ENCODE results near the gene ATP6V0E2.

The ATP6V0E2 gene

DNA sequence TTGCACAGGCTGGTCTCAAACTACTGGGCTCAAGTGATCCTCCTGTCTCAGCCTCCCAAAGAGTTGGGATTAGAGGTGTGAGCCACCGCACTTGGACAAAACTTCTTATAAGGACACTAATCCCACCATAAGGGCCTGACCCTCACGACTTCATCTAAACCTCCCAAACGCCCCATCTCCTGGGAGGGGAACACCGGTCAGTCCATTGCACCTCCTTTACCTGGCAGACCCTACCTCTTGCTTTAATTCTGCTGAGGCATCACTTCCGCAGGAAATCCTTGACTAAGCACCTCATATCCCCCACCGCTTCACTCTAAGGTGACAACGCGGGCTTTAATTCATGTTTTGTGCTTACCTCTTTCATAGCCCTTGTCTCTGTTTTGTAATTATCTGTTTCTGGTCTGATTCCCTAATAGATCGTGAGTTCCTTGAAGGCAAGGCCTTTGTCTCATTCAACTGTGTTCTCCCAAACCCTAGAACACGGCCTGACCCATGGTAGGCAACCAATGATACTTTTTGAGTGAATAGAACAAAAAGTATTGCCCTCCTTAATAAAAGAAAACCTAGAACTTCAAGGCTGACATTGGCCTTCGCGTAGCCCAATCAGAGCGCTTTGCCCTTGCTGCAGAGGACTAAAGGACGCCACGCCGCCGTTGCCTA is 36.1 kb upstream of the ATP6V0E2 start:
- H3K79me2 ChIP-seq (ENCODE audit: low read length) = peaks cover 11% of the 10 kb centered on the region
- no peak for TF ChIP-seq EZH2phosphoT487 (IDR thresholded peaks at IDR 0.05; ENCODE audit: low read depth)
- TF ChIP-seq, protein P1, sequence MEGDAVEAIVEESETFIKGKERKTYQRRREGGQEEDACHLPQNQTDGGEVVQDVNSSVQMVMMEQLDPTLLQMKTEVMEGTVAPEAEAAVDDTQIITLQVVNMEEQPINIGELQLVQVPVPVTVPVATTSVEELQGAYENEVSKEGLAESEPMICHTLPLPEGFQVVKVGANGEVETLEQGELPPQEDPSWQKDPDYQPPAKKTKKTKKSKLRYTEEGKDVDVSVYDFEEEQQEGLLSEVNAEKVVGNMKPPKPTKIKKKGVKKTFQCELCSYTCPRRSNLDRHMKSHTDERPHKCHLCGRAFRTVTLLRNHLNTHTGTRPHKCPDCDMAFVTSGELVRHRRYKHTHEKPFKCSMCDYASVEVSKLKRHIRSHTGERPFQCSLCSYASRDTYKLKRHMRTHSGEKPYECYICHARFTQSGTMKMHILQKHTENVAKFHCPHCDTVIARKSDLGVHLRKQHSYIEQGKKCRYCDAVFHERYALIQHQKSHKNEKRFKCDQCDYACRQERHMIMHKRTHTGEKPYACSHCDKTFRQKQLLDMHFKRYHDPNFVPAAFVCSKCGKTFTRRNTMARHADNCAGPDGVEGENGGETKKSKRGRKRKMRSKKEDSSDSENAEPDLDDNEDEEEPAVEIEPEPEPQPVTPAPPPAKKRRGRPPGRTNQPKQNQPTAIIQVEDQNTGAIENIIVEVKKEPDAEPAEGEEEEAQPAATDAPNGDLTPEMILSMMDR (IDR thresholded peaks at IDR 0.05; ENCODE audit: low read depth, low read length) = no peak
- H3K9ac ChIP-seq (ENCODE audit: low read length) = no peak overlapping the region
- no peak overlapping the region for H3K27ac ChIP-seq (ENCODE audit: low read length)
- peaks cover 12% of the 10 kb centered on the region; the same call in 1 of the 2 replicates for H3K4me1 ChIP-seq (ENCODE audit: low read length)
- H3K36me3 ChIP-seq (replicated peaks; ENCODE audit: low read depth, low read length) = no peaks in the 10 kb centered on the region
- peak overlapping the region; percentile 67 for H3K4me2 ChIP-seq (ENCODE audit: low read length)
- peak overlapping the region; percentile 63; the same call in 1 of the 2 replicates for H2AFZ ChIP-seq (ENCODE audit: low read depth, low read length)
- H3K27me3 ChIP-seq (ENCODE audit: low read depth, low read length) = peaks cover 24% of the 10 kb centered on the region
- H3K9me3 ChIP-seq (ENCODE audit: insufficient read depth, low read length) = no peaks in the 10 kb centered on the region
- H3K4me3 ChIP-seq (ENCODE audit: low read length) = peak overlapping the region; percentile 95
- no peaks in the 10 kb centered on the region for H4K20me1 ChIP-seq (ENCODE audit: insufficient read depth, low read length)

DNA sequence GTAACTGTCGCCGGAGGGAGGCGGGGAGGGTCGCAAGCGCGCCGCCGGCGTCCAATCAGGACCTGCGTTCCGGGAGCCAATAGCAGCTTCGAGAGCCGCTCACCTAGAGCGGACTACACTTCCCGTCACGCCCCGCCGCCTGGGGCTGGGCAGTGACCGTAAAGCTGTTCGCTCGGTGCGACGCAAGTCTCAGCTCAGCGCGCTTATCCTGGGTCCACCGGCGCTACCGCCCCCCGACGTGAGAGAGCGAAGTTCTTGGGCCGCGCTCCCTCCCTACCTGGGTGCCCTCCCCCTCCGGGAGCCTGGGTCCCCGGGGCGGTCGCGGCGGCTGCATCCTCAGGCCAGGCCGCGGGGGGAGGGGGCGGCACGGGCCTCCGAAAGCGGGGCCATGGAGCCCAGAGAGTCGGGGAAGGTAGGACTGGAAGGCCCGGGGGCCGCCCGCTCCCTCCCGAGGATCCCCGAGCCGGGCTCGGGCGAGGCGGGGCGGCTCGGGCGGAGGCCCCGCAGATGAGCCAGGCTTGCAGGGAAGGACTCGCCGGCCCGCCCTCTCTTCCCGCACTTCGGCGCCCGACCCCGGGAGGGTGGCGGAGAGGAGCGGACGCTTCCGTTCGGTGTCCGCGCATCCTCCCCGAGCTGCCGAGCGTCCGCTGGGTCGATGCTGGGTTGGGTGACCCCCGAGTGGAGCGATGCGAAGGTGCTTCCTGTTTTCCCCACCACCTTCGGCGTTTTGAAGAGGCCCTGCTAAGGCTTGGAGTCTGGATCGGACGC is 35.4 kb upstream of the ATP6V0E2 start, which contains the start of gene ZNF862:
ZNF862 (plus strand) TSS at position 152 of the 768 bp plus-strand sequence; CDS start at position 389, 237 bp downstream.
- Histone ChIP-seq H3K36me3 (replicated peaks; ENCODE audit: low read depth, low read length) (no peaks in the 10 kb centered on the region), H3K9me3 (ENCODE audit: insufficient read depth, low read length) (no peaks in the 10 kb centered on the region), H3K4me2 (ENCODE audit: low read length) (peak within 1 kb of the TSS; percentile 87), H3K9ac (ENCODE audit: low read length) (peak within 1 kb of the TSS; percentile 81), H4K20me1 (ENCODE audit: insufficient read depth, low read length) (no peaks in the 10 kb centered on the region), H2AFZ (ENCODE audit: low read depth, low read length) (peak within 1 kb of the TSS; percentile 63; the same call in 1 of the 2 replicates), H3K4me3 (ENCODE audit: low read length) (peak within 1 kb of the TSS; percentile 95), H3K4me1 (ENCODE audit: low read length) (peaks cover 12% of the 10 kb centered on the region; the same call in 1 of the 2 replicates), H3K79me2 (ENCODE audit: low read length) (peaks cover 11% of the 10 kb centered on the region), H3K27me3 (ENCODE audit: low read depth, low read length) (peaks cover 26% of the 10 kb centered on the region), H3K27ac (ENCODE audit: low read length) (peak within 1 kb of the TSS; percentile 37)
- TF ChIP-seq, protein P1 (IDR thresholded peaks at IDR 0.05; ENCODE audit: low read depth, low read length) = no peak
- TF ChIP-seq EZH2phosphoT487 (IDR thresholded peaks at IDR 0.05; ENCODE audit: low read depth) = no peak

DNA sequence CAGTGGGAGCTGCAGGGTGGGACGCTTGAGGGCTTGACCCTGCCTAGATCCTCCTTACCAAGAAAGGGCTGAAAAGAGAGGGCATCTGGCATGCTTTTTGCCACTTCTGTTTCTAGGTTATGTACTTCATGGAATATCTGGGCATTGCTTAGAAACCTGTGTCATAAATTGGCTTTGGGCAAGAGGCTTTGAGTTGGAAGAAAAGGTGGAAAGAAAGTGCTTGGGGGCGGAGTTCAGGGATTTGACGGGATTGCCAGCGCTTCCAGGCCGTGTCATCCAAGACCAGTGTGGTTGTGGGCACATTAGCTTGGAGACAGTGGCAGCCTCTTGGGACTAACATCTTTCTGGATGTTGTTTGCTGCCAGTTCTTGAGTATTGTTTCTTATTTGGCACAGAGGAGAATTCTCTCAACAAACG is 34.8 kb upstream of the ATP6V0E2 start:
- Histone ChIP-seq H3K4me2 (ENCODE audit: low read length) (peak overlapping the region; percentile 87), H3K79me2 (ENCODE audit: low read length) (peaks cover 11% of the 10 kb centered on the region), H3K9me3 (ENCODE audit: insufficient read depth, low read length) (no peaks in the 10 kb centered on the region), H3K9ac (ENCODE audit: low read length) (peak overlapping the region; percentile 81), H4K20me1 (ENCODE audit: insufficient read depth, low read length) (no peaks in the 10 kb centered on the region), H3K4me3 (ENCODE audit: low read length) (peak overlapping the region; percentile 95), H2AFZ (ENCODE audit: low read depth, low read length) (no peak overlapping the region; the same call in 1 of the 2 replicates), H3K4me1 (ENCODE audit: low read length) (peaks cover 12% of the 10 kb centered on the region; the same call in 1 of the 2 replicates), H3K27ac (ENCODE audit: low read length) (no peak overlapping the region), H3K36me3 (replicated peaks; ENCODE audit: low read depth, low read length) (no peaks in the 10 kb centered on the region), H3K27me3 (ENCODE audit: low read depth, low read length) (peaks cover 25% of the 10 kb centered on the region)
- no peak for TF ChIP-seq EZH2phosphoT487 (IDR thresholded peaks at IDR 0.05; ENCODE audit: low read depth)
- TF ChIP-seq, protein P1 (IDR thresholded peaks at IDR 0.05; ENCODE audit: low read depth, low read length) = no peak

DNA sequence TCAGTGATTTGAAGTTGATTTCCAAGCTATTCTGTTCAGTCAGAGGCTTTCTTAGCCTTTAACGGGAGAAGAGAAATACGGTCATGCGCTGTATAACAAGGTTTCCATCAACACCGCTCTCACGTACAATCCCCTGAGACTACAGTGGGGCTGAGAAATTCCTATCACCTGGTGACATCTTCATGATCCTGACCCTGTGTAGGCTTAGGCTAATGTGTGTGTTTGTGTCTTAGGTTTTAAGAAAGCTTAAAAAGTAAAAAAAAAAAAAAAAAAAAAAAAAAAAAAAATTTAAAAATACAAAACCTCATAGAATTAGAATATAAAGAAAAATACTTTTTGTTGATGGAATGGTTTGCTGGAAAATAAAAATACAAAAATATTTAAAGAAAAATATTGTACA is 33.8 kb upstream of the ATP6V0E2 start:
- H3K27me3 ChIP-seq (ENCODE audit: low read depth, low read length) = peaks cover 16% of the 10 kb centered on the region
- H4K20me1 ChIP-seq (ENCODE audit: insufficient read depth, low read length) = no peaks in the 10 kb centered on the region
- no peak overlapping the region for H3K9ac ChIP-seq (ENCODE audit: low read length)
- H3K27ac ChIP-seq (ENCODE audit: low read length) = no peak overlapping the region
- no peaks in the 10 kb centered on the region for H3K9me3 ChIP-seq (ENCODE audit: insufficient read depth, low read length)
- H3K4me1 ChIP-seq (ENCODE audit: low read length) = peaks cover 12% of the 10 kb centered on the region; the same call in 1 of the 2 replicates
- H3K79me2 ChIP-seq (ENCODE audit: low read length) = peaks cover 11% of the 10 kb centered on the region
- no peak for TF ChIP-seq EZH2phosphoT487 (IDR thresholded peaks at IDR 0.05; ENCODE audit: low read depth)
- TF ChIP-seq, protein P1 (IDR thresholded peaks at IDR 0.05; ENCODE audit: low read depth, low read length) = no peak
- no peak overlapping the region for H2AFZ ChIP-seq (ENCODE audit: low read depth, low read length)
- no peak overlapping the region for H3K4me2 ChIP-seq (ENCODE audit: low read length)
- no peak overlapping the region for H3K4me3 ChIP-seq (ENCODE audit: low read length)
- H3K36me3 ChIP-seq (replicated peaks; ENCODE audit: low read depth, low read length) = no peaks in the 10 kb centered on the region
